Esophagus squamous epithelium (tissue), 4 donors: ENCODE data around the gene CRYBA1.

Experiments used
- POLR2A ChIP-seq, 4 donors: fragments of 450-650 bp; IDR thresholded peaks; one replicate each; pipeline ENCODE4 v1.6.1; 2017; ENCODE audit warnings: antibody characterized with exemption in 4 of 4, mild to moderate bottlenecking in 4 of 4, moderate library complexity in 3 of 4
- TF ChIP-seq, protein P1 (sequence below), 6 experiments: fragments of 450-650 bp in 4 of 6; fragments of 200-600 bp in 2 of 6; sonication (generic) in 2 of 6; IDR thresholded peaks; one replicate each; pipeline ENCODE4 v1.5.1; 2016 to 2019; ENCODE audit warnings: antibody characterized with exemption in 6 of 6, mild to moderate bottlenecking in 4 of 6, moderate library complexity in 4 of 6

DNA sequence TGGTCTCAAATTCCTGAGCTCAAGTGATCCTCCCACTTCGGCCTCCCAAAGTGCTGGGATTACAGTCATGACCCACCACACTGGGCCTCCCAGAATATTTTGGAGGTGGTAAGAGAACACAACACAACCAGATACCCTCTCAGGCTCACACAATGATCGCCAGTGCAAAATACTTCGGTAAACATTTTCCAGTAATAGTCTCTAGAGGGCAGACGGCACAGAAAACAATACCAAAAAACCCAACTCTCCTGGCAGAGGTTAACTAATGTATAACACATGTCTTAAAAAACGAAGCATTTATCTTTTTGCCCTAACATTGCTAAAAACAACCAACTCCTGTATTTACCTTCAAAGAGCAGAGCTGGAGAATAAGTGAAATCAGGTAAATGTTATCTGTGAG lies 36.8 kb downstream of the CRYBA1 start:
- TF ChIP-seq, protein P1, sequence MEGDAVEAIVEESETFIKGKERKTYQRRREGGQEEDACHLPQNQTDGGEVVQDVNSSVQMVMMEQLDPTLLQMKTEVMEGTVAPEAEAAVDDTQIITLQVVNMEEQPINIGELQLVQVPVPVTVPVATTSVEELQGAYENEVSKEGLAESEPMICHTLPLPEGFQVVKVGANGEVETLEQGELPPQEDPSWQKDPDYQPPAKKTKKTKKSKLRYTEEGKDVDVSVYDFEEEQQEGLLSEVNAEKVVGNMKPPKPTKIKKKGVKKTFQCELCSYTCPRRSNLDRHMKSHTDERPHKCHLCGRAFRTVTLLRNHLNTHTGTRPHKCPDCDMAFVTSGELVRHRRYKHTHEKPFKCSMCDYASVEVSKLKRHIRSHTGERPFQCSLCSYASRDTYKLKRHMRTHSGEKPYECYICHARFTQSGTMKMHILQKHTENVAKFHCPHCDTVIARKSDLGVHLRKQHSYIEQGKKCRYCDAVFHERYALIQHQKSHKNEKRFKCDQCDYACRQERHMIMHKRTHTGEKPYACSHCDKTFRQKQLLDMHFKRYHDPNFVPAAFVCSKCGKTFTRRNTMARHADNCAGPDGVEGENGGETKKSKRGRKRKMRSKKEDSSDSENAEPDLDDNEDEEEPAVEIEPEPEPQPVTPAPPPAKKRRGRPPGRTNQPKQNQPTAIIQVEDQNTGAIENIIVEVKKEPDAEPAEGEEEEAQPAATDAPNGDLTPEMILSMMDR (IDR thresholded peaks at IDR 0.05), result peak in 2 of 6 experiments; percentile 7 to 9
- TF ChIP-seq POLR2A (IDR thresholded peaks at IDR 0.05), result no peak
